ENCODE results near the gene HMX1. TPM values are rescaled to one million over a fixed set of nuclear protein-coding genes. Genes with fewer than 3 reads are reported as not detected.

HMX1 gene
- total and polyA plus RNA-seq, 12 donors = 0.15 TPM; not detected in 11

DNA sequence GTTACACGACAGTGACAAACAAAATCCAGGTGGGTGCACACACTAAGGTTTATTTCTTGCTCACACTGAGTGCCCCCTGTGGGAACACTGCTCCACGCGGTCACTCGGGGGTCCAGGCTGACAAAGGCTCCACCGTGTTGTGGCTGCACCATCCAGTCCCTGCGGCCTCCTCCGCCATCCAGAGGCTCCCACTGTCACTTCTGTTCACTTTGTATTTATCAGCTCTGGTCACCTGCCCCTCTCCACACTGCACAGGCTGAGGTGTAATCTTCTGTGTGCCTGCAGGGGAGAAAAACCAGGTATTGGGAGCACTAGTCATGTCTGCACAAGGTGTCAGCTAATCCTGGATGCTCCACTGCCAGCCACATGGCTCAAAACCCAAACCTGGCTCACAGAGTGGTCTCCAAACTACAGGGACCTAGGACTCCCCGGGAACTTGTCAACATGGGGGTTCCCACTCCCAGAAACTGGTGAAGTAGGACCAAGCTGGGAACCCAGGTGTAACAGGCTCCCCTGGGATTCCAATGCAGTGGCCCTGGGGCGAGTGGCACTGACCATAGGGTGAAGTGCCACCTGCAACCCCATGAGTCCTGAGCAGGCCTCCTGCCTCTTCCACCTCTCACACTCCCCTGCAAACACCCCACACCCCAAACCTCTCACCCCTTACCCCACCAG lies 25.5 kb downstream of the HMX1 start:
- Histone ChIP-seq H3K36me3 (no peaks in the 10 kb centered on the region), H3K27ac (no peak overlapping the region), H3K27me3 (peaks cover 0 to 70% (median 64%) of the 10 kb centered on the region in 7 donors), H3K4me1 (no peaks in the 10 kb centered on the region), H3K4me3 (no peak overlapping the region), H3K9me3 (peaks cover 0 to 19% (median 5%) of the 10 kb centered on the region in 11 donors)
- ATAC-seq = no peak
- no peak for DNase-seq
- intact Hi-C loops (cut with DNase I) = no loop called here
- TF ChIP-seq, protein P1, sequence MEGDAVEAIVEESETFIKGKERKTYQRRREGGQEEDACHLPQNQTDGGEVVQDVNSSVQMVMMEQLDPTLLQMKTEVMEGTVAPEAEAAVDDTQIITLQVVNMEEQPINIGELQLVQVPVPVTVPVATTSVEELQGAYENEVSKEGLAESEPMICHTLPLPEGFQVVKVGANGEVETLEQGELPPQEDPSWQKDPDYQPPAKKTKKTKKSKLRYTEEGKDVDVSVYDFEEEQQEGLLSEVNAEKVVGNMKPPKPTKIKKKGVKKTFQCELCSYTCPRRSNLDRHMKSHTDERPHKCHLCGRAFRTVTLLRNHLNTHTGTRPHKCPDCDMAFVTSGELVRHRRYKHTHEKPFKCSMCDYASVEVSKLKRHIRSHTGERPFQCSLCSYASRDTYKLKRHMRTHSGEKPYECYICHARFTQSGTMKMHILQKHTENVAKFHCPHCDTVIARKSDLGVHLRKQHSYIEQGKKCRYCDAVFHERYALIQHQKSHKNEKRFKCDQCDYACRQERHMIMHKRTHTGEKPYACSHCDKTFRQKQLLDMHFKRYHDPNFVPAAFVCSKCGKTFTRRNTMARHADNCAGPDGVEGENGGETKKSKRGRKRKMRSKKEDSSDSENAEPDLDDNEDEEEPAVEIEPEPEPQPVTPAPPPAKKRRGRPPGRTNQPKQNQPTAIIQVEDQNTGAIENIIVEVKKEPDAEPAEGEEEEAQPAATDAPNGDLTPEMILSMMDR (IDR thresholded peaks at IDR 0.05) = no peak
- WGBS, 2 donors = 66 to 69% methylated on average over 9 of the region's 9 CpGs

DNA sequence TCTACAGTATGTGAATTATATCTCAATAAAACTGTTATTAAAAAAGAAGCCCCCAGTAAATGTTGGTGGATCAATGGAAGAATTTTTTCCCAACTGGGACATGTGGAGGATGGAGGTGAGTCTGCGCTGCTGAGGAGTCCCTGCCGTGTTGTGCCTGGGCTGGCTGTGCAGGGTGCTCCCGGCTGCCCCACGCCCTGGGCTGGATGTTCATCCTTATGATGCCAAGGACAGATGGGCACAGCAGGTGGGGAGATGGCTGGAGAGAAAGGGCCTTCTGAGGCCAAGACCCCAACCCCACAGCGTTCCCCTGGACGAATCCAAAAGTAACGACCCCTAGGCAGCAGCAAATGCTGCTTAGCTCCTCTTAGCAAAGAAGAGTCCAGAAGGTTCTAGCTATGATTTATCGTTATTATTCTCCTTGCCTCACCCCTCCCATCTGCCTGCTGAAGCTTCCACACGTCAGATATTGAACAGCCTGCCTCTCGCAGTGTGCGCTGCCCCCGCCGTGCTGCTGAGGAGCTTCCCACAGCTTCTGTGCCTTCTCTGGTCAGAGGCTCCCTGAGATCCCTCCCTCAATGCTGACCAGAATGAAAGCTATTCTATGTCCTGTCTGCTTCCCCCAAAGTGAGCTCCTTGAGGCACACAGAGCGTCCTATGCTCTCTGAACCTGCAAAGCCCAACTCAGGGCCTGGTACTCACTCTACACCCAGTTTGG lies 26.5 kb downstream of the HMX1 start:
- 71 to 76% methylated on average over 14 of the region's 14 CpGs for WGBS, 2 donors
- H3K36me3 ChIP-seq = no peaks in the 10 kb centered on the region
- H3K27ac ChIP-seq = no peak overlapping the region
- ATAC-seq (no peak), DNase-seq (no peak)
- no peak overlapping the region for H3K4me3 ChIP-seq
- peaks cover 0 to 70% (median 62%) of the 10 kb centered on the region in 7 donors for H3K27me3 ChIP-seq
- TF ChIP-seq, protein P1 (IDR thresholded peaks at IDR 0.05) = no peak
- intact Hi-C loops (cut with DNase I) = no loop called here
- no peaks in the 10 kb centered on the region for H3K4me1 ChIP-seq
- peaks cover 0 to 19% (median 5%) of the 10 kb centered on the region in 11 donors for H3K9me3 ChIP-seq

DNA sequence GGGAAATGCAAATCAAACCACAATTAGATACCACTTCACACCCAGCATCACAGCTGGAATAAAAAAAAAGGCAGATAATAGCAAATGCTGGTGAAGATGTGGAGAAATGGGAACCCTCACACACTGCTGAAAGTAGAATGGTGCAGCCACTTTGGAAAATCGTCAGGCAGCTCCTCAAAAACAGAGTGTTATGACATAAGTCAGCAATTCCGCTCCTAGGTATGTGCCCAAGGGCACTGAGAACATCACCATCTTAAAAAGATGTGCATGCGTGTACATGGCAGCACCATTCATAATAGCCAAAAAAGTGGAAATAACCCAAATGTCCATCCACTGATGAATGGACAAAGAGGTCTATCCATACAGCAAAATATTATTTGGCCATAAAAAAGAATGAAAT lies 28.0 kb downstream of the HMX1 start:
- TF ChIP-seq, protein P1 (IDR thresholded peaks at IDR 0.05) = no peak
- Histone ChIP-seq H3K36me3 (no peaks in the 10 kb centered on the region), H3K4me3 (no peak overlapping the region), H3K4me1 (no peaks in the 10 kb centered on the region), H3K27me3 (peaks cover 0 to 68% (median 62%) of the 10 kb centered on the region in 7 donors), H3K9me3 (peaks cover 0 to 19% (median 5%) of the 10 kb centered on the region in 11 donors), H3K27ac (no peak overlapping the region)
- ATAC-seq = no peak
- 79 to 81% methylated on average over 3 of the region's 3 CpGs for WGBS, 2 donors
- intact Hi-C loops (cut with DNase I) = no loop called here
- DNase-seq = no peak

DNA sequence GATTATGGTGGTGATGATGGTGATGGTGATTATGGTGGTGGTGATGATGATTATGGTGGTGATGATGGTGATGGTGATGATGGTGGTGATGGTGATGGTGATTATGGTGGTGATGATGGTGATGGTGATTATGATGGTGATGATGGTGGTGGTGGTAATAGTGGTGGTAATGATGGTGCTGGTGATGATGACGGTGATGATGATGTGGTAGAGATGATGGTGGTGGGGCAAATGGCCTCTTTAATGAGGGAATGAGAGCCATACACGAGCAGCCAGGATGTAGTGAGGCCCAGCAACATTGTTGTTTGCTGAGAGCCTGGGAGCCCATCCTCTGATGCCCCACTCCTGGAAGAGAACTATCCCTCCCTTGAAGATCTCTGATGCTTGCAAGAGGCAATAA lies 29.0 kb downstream of the HMX1 start:
- ATAC-seq = no peak
- H3K36me3 ChIP-seq = no peaks in the 10 kb centered on the region
- WGBS, 2 donors = 56% methylated on average over 2 of the region's 2 CpGs
- no peak overlapping the region for H3K4me3 ChIP-seq
- H3K27me3 ChIP-seq = peaks cover 0 to 67% (median 54%) of the 10 kb centered on the region in 7 donors
- TF ChIP-seq, protein P1 (IDR thresholded peaks at IDR 0.05) = no peak
- H3K27ac ChIP-seq = no peak overlapping the region
- no peaks in the 10 kb centered on the region for H3K4me1 ChIP-seq
- H3K9me3 ChIP-seq = peaks cover 0 to 19% (median 5%) of the 10 kb centered on the region in 11 donors
- intact Hi-C loops (cut with DNase I) = no loop called here
- DNase-seq = no peak

All from heart right ventricle (tissue), 16 donors.